ENCODE measurements around the gene TRANK1. TPM values are rescaled to one million over a fixed set of nuclear protein-coding genes. Genes with fewer than 3 reads are reported as not detected.
"Not testable (repeated sequence)": the region's sequence is repeated elsewhere in the genome, so short reads cannot be mapped to it uniquely, and the experiment has no call there.

The TRANK1 gene
- total RNA-seq, 6 experiments from 2014 or later = 1.00 to 3.0 (median 1.4) TPM

DNA sequence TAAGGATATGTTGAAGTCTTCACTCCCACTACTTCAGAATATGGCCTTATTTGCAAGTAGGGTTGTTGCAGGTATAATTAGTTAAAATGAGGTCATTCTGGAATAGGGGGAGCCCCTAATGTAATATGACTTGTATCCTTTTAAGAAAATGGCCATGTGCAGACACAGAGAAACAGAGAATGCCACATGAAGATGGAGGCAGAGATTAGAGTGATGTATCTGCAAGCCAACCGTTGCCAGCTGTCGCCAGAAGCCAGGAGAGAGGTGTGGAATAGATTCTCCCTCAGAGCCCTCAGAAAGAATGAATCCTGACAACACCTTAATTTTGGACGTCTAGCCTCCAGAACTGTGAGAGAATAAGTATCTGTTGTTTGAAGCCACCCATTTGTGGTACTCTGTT, 11.3 kb upstream of the TRANK1 start:
- no peak for TF ChIP-seq CTCF (IDR thresholded peaks at IDR 0.05)
- no peak for DNase-seq
- Mint-ChIP-seq H3K27ac (no peak overlapping the region), H3K27me3 (ENCODE audit: insufficient read depth) (peaks cover 17% of the 10 kb centered on the region), H3K4me3 (no peak overlapping the region), H3K4me1 (ENCODE audit: low read depth) (peaks cover 22% of the 10 kb centered on the region), H3K36me3 (ENCODE audit: low read depth) (no peaks in the 10 kb centered on the region), H3K9me3 (no peaks in the 10 kb centered on the region)

DNA sequence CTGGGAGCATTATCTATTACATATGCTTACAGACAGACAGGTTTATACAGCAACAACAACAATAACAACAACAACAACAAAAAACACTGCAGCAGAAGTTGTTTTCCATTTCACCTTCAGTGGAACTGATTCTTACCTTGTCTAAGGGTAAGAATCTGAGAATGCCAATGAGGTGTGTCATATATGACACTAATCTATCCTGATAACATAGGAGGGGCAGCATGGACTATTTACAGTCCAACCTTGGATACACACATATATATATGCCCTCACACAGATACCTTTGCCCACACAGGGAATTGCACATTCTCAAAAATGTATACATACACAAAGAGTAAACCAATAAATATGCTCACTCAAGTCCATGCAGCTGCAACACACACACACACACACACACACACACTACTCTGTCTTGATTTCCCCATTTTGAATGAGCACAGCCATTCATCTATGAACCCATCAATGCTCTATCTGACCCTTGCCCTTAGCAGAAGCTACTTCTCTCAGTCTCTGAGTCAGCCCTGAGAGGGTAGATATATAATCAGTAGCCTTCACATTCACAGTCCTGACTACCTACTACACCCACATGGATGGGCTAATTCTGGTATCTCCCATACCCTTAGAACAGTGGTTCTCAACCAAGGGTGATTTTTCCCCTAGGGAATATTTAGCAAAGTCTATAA, 9.7 kb upstream of the TRANK1 start:
- Mint-ChIP-seq H3K4me1 (ENCODE audit: low read depth) (peaks cover 16% of the 10 kb centered on the region), H3K27me3 (ENCODE audit: insufficient read depth) (peaks cover 17% of the 10 kb centered on the region), H3K27ac (no peak overlapping the region), H3K4me3 (no peak overlapping the region), H3K9me3 (peaks cover under 1% of the 10 kb centered on the region; the same call in 1 of the 2 replicates), H3K36me3 (ENCODE audit: low read depth) (no peaks in the 10 kb centered on the region)
- TF ChIP-seq CTCF (IDR thresholded peaks at IDR 0.05) = no peak
- DNase-seq = no peak

DNA sequence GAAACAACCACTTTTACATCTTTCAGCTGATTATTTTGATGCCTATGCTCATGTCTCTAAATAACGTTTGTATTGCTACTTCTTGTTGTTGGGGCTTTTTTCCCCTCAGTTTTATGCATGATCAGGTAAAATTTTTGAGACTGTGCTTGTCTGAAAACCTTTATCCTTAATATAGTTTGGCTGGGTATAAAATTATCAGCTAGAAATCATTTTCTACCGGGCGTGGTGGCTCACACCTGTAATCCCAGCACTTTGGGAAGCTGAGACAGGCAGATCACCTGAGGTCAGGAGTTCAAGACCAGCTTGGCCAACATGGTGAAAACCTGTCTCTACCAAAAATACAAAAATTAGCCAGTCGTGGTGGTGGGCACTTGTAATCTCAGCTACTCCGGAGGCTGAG, 3.0 kb upstream of the TRANK1 start:
- H3K27ac Mint-ChIP-seq; DNase-seq; H3K4me1 Mint-ChIP-seq (ENCODE audit: low read depth); H3K4me3 Mint-ChIP-seq: not testable (repeated sequence)
- H3K27me3 Mint-ChIP-seq (ENCODE audit: insufficient read depth) = peaks cover 11% of the 10 kb centered on the region
- peaks cover 32% of the 10 kb centered on the region for H3K9me3 Mint-ChIP-seq
- H3K36me3 Mint-ChIP-seq (ENCODE audit: low read depth) = peaks cover 25% of the 10 kb centered on the region

GRCh38 chr3:36945333-36945980, 603 bp upstream of the TRANK1 start:
- H3K27me3 Mint-ChIP-seq (ENCODE audit: insufficient read depth) = peaks cover 9% of the 10 kb centered on the region
- no peak overlapping the region for H3K27ac Mint-ChIP-seq
- H3K4me3 Mint-ChIP-seq = peak overlapping the region; percentile 71
- no peak for DNase-seq
- peaks cover 25% of the 10 kb centered on the region for H3K36me3 Mint-ChIP-seq (ENCODE audit: low read depth)
- H3K9me3 Mint-ChIP-seq = peaks cover 32% of the 10 kb centered on the region
- peaks cover 7% of the 10 kb centered on the region for H3K4me1 Mint-ChIP-seq (ENCODE audit: low read depth)
- no peak for TF ChIP-seq CTCF (IDR thresholded peaks at IDR 0.05)

DNA sequence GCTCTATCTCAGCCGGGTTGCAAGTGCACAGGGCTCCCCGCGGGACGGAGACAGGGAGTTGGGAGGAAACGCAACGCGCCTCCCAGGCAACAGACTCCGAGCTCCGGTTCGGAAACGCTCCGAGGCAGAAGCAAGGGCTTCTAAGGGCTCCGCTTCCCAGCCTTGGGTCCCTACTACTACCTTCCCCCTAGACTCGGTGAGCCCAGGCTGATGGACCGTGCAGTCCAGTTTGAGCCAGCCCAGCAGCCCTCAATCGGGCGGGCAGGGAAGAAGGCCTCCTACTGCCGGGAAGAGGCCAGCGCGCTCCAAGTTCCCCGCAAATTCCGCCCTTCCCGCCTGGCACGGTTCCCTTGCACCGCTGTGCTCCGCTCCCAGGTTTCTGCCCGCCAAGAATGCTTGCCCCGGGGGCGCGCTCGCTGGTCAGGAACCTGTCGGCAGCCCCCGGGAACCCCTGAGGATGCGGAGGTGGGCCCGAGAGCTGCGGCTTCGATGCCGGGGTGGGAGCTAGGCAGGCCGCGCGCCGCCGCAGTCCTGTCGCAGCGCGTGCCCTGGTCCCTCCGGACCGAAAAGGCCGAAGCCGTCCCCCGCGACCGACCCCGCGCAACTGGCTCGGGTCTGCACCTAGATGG, 728 bp downstream of the TRANK1 start:
- H3K27ac Mint-ChIP-seq = no peak overlapping the region
- TF ChIP-seq CTCF (IDR thresholded peaks at IDR 0.05) = no peak

GRCh38 chr3:36943601-36944000, 1.3 kb downstream of the TRANK1 start:
- no peak overlapping the region for H3K27ac Mint-ChIP-seq

More for the DNA sequence above, 728 bp downstream of the TRANK1 start:
- DNase-seq = peak; percentile 9
- peaks cover 7% of the 10 kb centered on the region for H3K4me1 Mint-ChIP-seq (ENCODE audit: low read depth)
- H3K4me3 Mint-ChIP-seq = peak overlapping the region; percentile 87
- peaks cover 22% of the 10 kb centered on the region for H3K36me3 Mint-ChIP-seq (ENCODE audit: low read depth)
- peaks cover 9% of the 10 kb centered on the region for H3K27me3 Mint-ChIP-seq (ENCODE audit: insufficient read depth)
- H3K9me3 Mint-ChIP-seq = peaks cover 27% of the 10 kb centered on the region

More at GRCh38 chr3:36943601-36944000, 1.3 kb downstream of the TRANK1 start:
- Mint-ChIP-seq H3K4me3 (peak overlapping the region; percentile 87), H3K9me3 (peaks cover 22% of the 10 kb centered on the region), H3K4me1 (ENCODE audit: low read depth) (peaks cover 7% of the 10 kb centered on the region), H3K27me3 (ENCODE audit: insufficient read depth) (peaks cover 5% of the 10 kb centered on the region), H3K36me3 (ENCODE audit: low read depth) (peaks cover 17% of the 10 kb centered on the region)
- no peak for DNase-seq
- no peak for TF ChIP-seq CTCF (IDR thresholded peaks at IDR 0.05)
